Fibroblast of mammary gland (primary cell): ENCODE data around the gene ELP5.

Source experiments
- DNase-seq: peaks from one replicate; pipeline ENCODE4 v3.0.0-alpha.2; 2010; ENCODE audit warnings: low read depth
- H3K4me3 ChIP-seq: 2 replicates; pipeline ENCODE4 v1.5.1; 2011; ENCODE audit warnings: low read depth, mild to moderate bottlenecking, low read length, moderate library complexity; ENCODE audit not compliant: control insufficient read depth
- TF ChIP-seq, protein P1 (sequence below): conservative IDR thresholded peaks from 2 replicates; pipeline ENCODE4 v1.5.1; 2011; ENCODE audit warnings: low read depth, low read length, inconsistent platforms; ENCODE audit not compliant: control insufficient read depth, insufficient read depth

The ELP5 gene

DNA sequence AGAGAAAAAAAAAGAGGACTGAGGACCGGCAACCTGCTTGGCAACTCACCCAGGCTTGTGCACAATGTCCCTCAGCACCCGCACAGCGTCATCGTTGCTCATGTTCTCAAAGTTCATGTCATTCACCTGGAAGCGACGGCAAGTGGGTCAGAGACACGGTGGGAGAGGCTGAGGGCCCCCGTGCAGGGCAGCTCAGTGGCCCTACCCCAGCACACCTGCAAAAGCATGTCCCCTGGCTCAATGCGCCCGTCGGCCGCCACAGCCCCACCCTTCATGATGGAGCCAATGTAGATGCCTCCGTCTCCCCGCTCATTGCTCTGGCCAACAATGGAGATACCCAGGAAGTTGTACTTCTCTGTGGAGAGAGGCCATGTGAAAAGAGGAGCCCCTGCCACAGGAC lies 23.1 kb upstream of the ELP5 start:
- DNase-seq = no peak
- no peak overlapping the region for H3K4me3 ChIP-seq
- TF ChIP-seq, protein P1, sequence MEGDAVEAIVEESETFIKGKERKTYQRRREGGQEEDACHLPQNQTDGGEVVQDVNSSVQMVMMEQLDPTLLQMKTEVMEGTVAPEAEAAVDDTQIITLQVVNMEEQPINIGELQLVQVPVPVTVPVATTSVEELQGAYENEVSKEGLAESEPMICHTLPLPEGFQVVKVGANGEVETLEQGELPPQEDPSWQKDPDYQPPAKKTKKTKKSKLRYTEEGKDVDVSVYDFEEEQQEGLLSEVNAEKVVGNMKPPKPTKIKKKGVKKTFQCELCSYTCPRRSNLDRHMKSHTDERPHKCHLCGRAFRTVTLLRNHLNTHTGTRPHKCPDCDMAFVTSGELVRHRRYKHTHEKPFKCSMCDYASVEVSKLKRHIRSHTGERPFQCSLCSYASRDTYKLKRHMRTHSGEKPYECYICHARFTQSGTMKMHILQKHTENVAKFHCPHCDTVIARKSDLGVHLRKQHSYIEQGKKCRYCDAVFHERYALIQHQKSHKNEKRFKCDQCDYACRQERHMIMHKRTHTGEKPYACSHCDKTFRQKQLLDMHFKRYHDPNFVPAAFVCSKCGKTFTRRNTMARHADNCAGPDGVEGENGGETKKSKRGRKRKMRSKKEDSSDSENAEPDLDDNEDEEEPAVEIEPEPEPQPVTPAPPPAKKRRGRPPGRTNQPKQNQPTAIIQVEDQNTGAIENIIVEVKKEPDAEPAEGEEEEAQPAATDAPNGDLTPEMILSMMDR = no peak

- no peak overlapping the region for H3K4me3 ChIP-seq
- no peak for DNase-seq
- TF ChIP-seq, protein P1 = no peak
These were observed 22.5 kb upstream of the ELP5 start for GRCh38 chr17:7229504-7229903.

DNA sequence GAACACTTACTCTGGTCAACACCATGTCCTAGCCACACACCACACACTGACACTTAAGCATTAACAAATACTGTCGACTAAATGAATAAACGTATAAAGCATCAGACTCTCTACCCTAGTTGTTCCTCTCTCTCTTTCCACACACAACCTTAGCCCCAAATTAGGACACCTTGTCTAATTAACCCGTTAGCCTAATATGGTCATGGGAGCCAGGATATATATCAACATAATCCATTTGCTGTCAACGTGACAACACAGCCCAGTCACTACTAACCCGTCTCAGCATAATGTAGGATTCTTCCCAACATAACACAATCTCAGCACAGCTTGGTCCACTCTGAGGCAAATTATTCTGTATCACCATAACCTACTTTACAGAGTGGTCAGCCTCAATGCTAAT lies 19.9 kb upstream of the ELP5 start:
- DNase-seq = no peak
- TF ChIP-seq, protein P1 = no peak
- peak overlapping the region; percentile 11 for H3K4me3 ChIP-seq

DNA sequence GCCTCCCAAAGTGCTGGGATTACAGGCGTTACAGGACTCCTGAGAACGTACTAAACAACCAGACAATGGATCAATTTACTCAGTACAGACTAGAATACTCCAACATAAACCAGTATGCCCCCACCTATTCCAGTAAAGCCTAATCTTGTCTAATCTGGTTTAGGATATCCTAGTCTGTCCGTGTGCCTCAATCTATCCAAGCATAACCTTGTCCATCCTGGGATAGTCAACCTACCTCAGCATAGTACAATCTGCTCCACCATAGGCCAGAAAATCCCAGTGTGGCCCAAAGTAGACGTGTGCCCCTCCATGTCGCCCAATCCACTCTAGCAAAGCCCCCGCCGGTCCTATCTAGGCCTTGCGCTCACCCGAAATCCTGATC lies 18.3 kb upstream of the ELP5 start:
- TF ChIP-seq, protein P1 = no peak
- peak overlapping the region; percentile 88 for H3K4me3 ChIP-seq
- no peak for DNase-seq

DNA sequence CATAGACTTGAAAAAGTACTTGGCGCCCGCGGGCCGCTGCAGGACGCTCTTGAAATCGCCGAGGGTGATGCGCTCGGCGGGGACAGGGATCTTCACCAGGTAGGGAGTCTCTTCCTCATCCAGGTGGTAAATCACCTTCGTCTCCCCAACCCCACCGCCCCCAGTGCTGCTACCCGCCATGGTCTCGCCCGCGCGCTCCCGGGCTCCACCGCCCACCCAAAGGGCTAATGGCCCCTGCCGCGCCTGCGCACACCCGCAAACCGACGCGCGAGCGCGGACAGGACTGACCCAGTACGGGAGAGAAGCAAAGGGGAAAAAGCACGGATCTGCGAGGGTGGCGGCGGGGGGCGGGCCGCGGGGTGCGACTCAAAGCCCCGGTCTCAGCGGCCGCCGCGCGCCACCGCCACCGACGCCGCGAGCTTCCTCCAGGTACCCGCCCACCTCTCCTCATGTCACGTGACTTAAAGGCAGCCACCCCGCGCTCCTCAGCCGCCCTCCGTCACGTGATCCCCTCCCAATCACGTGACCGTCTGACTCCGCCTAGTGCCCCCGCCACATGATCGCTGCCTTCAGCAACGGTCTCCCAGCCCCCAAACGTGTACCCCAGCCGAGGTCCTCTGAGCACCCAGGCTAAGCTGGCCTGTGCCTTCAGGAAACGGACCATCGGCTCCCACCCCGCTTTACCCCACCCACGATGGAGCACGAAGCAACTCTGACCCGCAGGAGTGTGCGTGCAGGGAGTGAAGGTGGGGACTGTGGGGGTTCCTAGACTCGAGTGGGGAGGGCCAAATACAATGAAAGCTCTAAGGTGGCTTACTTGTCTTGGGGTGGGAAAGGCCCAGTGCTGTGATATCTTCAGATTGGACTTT lies 17.7 kb upstream of the ELP5 start, which contains the start of gene DVL2:
DVL2 (minus strand) TSS at position 435 of the 869 bp plus-strand sequence; CDS start at position 180, 255 bp downstream.
- TF ChIP-seq, protein P1 = no peak
- DNase-seq = peak; percentile 94
- peak within 1 kb of the TSS; percentile 88 for H3K4me3 ChIP-seq

- DNase-seq = peak; percentile 67
- TF ChIP-seq, protein P1 = no peak
- no peak overlapping the region for H3K4me3 ChIP-seq
These were observed 16.0 kb upstream of the ELP5 start for GRCh38 chr17:7235693-7236665.
